ENCODE results near the gene SLC28A1. TPM values are rescaled to one million over a fixed set of nuclear protein-coding genes. Genes with fewer than 3 reads are reported as not detected.

SLC28A1 gene
- total RNA-seq, 1 experiment from 2014 or later, result not detected

- CTCF ChIA-PET, result interaction anchor here (0.8 kb wide), 1 partner anchor 47 kb away, joined by 3 read pairs; no protein-coding TSS in a partner anchor
- Histone ChIP-seq H4K20me1 (ENCODE audit: insufficient read depth) (no peaks in the 10 kb centered on the region), H3K4me1 (ENCODE audit: control insufficient read depth in 1 of 2, insufficient read depth in 2 of 2, low read length in 2 of 2) (peaks cover 5 to 12% of the 10 kb centered on the region in 2 experiments; a peak in 3 of 4 replicates), H3K27ac (ENCODE audit: low read depth, low read length) (no peak overlapping the region), H3K9ac (ENCODE audit: low read length) (no peak overlapping the region), H3K9me3 (ENCODE audit: control insufficient read depth in 1 of 2, insufficient read depth in 1 of 2, low read depth in 1 of 2, low read length in 2 of 2) (no peaks in the 10 kb centered on the region), H3K9me2 (ENCODE audit: insufficient read depth) (no peaks in the 10 kb centered on the region), H3K79me2 (ENCODE audit: insufficient read depth, low read length) (no peaks in the 10 kb centered on the region), H3K4me2 (ENCODE audit: low read length) (no peak overlapping the region), H3K27me3 (ENCODE audit: insufficient read depth, low read length) (no peaks in the 10 kb centered on the region), H3K4me3 (replicated peaks in 1 of 2; ENCODE audit: low read depth in 1 of 2, low read length in 2 of 2) (no peak overlapping the region), H2AFZ (ENCODE audit: low read depth, low read length, poor library complexity, severe bottlenecking) (peak overlapping the region; percentile 10), H3K36me3 (ENCODE audit: control insufficient read depth in 1 of 2, insufficient read depth in 2 of 2, low read length in 2 of 2) (no peaks in the 10 kb centered on the region)
- intact Hi-C loops (cut with micrococcal nuclease), result no loop called here
- POLR2A ChIA-PET, result no interaction called here
- no TSS peak for BruUV-seq (replicated peaks)
- DNase-seq (ENCODE audit: low read depth, low spot score) (no peak), ATAC-seq (no peak)
- no peak for TF ChIP-seq SRF (IDR thresholded peaks at IDR 0.05; ENCODE audit: low read depth)
- TF ChIP-seq ELF1 (IDR thresholded peaks at IDR 0.05; ENCODE audit: borderline replicate concordance, low read depth), result no peak
- no peak for TF ChIP-seq SIN3A (IDR thresholded peaks at IDR 0.05; ENCODE audit: low read depth)
- no peak for TF ChIP-seq SP1 (IDR thresholded peaks at IDR 0.05; ENCODE audit: low read depth)
- TF ChIP-seq POLR2A (IDR thresholded peaks at IDR 0.05; ENCODE audit: borderline replicate concordance, extremely low read depth, insufficient read depth, insufficient read length), result no peak
- no peak for TF ChIP-seq REST (IDR thresholded peaks at IDR 0.05; ENCODE audit: low read depth)
- no peak for TF ChIP-seq ZBTB33 (IDR thresholded peaks at IDR 0.05; ENCODE audit: extremely low read depth, insufficient replicate concordance, low read length)
- no peak for TF ChIP-seq JUND (IDR thresholded peaks at IDR 0.05)
- TF ChIP-seq FOSL1 (IDR thresholded peaks at IDR 0.05; ENCODE audit: low read depth), result no peak
- no peak for TF ChIP-seq MAX (IDR thresholded peaks at IDR 0.05)
- RAD21 ChIA-PET (ENCODE audit: low non-redundant PET in 1 of 2, low total read pairs in 2 of 2, uncharacterized antibody in 2 of 2, unreplicated experiment in 2 of 2), result no interaction called here
Measured at GRCh38 chr15:84956199-84956598, 71.7 kb downstream of the SLC28A1 start.
